GM18508 (cell line): ENCODE data around the gene ALPP.
"Not testable (repeated sequence)": the region's sequence is repeated elsewhere in the genome, so short reads cannot be mapped to it uniquely, and the experiment has no call there.

Source experiments
- ATAC-seq: cut with Tn5 transposase; IDR thresholded peaks from one replicate; pipeline ENCODE4 v1.9.1; 2021; ENCODE audit warnings: moderate number of reproducible peaks; ENCODE audit not compliant: insufficient read depth, unreplicated experiment

Gene ALPP

DNA sequence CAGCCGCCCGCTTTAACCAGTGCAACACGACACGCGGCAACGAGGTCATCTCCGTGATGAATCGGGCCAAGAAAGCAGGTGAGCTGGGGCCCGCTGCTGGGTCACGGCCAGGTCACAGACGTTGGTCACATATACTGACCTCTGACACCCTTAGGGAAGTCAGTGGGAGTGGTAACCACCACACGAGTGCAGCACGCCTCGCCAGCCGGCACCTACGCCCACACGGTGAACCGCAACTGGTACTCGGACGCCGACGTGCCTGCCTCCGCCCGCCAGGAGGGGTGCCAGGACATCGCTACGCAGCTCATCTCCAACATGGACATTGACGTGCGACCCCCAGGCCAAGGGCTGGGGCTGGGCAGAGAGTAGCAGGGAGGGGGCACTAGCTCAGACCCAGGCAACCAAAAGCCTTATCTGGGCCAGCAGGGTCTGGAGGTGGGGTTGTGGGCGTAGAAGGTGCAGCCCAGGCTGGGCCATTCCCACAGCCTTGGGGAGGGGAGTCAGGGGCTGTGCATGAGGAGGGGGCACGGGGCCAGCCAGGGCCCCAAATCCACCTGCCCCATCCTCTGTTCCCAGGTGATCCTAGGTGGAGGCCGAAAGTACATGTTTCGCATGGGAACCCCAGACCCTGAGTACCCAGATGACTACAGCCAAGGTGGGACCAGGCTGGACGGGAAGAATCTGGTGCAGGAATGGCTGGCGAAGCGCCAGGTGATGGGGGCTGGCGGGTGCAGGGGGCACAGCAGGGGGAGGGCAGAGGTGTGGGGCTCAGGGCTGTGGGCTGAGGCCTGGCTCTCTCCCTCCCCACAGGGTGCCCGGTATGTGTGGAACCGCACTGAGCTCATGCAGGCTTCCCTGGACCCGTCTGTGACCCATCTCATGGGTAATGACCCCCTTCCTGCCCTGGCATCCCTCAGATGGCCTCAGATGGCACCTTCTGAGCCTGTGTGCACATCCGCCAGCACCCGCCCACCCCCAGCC is 1.3 kb downstream of the ALPP start:
- ATAC-seq: not testable (repeated sequence)

DNA sequence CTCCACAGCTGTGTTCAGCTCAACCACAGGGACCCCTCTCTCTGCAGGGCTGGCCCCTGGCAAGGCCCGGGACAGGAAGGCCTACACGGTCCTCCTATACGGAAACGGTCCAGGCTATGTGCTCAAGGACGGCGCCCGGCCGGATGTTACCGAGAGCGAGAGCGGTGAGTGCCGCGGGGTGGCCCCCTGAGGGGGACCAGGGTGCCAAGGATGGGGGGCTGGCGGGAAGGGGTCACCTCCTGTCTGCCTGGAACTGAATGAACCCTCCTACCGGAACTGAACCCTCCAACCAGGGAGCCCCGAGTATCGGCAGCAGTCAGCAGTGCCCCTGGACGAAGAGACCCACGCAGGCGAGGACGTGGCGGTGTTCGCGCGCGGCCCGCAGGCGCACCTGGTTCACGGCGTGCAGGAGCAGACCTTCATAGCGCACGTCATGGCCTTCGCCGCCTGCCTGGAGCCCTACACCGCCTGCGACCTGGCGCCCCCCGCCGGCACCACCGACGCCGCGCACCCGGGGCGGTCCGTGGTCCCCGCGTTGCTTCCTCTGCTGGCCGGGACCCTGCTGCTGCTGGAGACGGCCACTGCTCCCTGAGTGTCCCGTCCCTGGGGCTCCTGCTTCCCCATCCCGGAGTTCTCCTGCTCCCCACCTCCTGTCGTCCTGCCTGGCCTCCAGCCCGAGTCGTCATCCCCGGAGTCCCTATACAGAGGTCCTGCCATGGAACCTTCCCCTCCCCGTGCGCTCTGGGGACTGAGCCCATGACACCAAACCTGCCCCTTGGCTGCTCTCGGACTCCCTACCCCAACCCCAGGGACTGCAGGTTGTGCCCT is 2.9 kb downstream of the ALPP start:
- ATAC-seq: not testable (repeated sequence)

DNA sequence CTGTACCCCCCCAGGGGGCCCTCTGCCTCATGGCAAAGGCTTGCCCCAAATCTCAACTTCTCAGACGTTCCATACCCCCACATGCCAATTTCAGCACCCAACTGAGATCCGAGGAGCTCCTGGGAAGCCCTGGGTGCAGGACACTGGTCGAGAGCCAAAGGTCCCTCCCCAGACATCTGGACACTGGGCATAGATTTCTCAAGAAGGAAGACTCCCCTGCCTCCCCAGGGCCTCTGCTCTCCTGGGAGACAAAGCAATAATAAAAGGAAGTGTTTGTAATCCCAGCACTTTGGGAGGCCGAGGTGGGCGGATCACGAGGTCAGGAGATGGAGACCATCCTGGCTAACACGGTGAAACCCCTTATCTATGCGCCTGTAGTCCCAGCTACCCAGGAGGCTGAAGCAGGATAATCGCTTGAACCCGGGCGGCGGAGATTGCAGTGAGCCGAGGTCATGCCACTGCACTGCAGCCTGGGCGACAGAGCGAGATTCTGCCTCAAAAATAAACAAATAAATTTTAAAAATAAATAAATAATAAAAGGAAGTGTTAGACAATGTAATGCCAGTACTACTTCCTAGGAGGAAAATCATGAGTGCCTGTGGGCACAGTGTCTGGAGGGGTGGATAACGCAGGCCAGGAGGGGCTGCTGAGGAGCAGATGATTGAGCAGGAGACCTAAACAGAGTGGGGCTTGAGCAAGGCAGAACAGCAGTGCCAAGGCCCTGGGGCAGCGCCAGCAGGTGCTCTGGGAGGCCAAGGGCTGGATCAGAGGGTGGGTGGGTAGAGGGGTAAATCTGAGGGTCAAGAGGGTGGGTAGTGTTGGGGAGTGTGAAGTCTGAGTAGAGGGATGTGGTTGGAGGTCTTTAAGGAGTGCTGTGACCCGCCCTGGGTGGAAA is 4.0 kb downstream of the ALPP start:
- no peak for ATAC-seq

DNA sequence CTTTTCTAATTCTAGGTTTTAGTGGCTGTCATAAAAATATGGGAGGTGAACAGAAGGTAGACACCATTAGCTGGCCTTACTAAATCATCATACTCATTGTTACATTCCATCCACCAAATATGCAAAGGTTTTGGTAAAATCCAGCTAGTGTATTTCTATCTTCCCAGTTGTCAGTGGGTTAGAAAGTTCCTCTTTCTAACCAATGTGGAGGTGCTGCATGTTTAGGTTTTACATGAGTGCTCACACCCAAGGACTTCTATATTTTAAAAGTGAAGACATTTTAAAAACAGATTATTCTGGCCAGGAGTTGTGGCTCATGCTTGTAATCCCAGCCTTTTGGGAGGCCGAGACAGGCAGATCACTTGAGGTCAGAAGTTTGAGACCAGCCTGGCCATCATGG is 5.9 kb downstream of the ALPP start:
- no peak for ATAC-seq

DNA sequence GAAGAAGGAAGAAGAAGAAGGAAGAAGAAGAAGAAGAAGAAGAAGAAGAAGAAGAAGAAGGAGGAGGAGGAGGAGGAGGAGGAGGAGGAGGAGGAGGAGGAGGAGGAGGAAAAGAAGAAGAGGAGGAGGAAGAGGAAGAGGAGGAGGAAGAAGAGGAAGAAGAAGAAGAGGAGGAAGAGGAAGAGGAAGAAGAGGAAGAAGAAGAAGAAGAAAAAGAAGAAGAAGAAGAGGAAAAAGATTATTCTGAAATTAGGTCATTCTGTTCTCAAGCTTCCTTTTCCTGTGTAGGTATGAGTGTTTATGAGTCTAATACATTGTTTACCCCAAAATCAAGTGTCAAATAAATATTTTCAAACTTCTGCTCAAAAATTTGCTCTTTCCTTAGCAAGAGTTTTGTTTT is 6.5 kb downstream of the ALPP start:
- not testable (repeated sequence) for ATAC-seq

DNA sequence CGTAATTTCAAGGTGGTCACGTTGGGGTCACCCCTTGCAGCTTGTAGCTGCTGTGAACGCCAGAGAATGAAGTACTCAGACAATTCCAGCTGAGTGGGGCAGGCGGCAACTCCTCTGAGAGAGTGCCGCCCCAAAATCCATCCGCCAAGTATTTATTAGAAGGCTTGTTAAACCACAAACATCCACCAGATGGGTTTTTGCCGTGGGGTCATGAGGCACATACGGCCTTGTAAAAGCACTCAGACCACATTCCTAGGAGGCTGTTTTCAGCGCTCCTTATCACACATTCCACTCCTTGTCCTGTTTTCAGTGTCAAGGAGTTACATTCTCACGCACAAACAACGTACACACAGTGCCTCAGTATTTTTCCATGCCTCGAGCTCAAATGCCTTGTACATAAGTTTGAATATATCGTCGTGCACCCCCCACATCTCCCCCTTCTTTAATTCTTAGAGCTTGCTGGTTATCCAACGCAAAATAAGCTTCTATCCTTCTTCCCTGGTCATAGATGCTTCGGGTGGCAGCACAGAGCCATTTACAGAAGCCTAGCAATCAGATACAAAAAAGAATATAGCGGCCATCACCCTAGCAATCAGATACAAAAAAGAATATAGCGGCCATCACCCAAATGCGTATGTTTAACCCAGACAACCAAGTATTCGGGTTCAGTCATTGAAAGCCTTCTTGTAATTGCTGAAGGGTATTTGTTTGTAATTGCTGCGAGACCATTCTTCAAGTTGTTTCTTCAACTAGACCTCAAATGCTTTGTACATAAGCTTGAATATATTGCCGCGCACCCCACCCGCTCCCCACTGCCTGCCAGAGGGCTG is 7.3 kb downstream of the ALPP start:
- no peak for ATAC-seq

DNA sequence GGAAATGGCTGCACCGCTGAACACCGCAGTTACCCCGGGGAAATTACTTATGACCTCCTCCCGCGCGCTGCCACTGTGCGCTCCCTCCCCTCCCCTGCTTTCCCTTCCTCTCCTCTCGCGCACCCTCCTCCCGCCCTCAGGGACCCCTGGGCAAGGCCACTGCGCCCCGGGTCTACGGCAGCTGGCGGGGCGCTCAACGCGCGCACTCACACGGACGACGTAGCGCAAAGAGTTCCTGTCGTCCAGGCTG is 7.9 kb downstream of the ALPP start:
- ATAC-seq: no peak

DNA sequence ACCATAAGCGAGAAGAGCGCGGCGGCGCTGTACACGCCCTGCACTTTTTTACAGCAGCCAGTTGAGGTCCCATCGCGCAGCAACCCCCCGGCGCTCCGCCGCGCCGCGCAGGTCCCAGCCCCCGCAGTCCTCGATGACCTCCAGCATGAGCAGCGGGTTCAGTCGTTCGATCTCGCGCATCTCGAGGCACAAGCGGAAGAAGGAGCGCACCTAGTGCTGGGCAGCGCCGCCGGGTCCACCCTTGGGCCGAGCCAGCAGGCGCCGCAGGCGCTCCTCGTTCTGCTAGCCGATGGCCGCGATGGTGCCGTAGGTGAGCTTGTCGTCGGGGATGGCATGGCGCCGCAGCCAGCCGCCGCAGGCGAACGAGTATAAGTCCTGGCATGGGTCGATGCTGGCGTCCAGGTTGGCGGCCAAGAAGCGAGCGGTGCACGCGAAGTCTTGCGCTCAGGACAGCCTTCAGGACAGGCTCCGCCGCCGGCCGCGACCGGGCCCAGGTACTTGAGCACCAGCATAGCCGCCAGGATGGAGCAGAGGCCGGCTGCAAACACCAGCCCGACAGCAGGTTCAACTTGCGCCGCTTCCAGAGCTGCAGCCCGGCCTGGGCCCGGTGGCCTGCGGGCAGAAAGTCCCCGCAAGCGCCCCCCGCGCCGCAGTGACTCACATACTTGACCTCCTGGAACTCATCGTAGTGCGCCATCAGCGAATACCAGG is 8.3 kb downstream of the ALPP start:
- ATAC-seq: no peak

DNA sequence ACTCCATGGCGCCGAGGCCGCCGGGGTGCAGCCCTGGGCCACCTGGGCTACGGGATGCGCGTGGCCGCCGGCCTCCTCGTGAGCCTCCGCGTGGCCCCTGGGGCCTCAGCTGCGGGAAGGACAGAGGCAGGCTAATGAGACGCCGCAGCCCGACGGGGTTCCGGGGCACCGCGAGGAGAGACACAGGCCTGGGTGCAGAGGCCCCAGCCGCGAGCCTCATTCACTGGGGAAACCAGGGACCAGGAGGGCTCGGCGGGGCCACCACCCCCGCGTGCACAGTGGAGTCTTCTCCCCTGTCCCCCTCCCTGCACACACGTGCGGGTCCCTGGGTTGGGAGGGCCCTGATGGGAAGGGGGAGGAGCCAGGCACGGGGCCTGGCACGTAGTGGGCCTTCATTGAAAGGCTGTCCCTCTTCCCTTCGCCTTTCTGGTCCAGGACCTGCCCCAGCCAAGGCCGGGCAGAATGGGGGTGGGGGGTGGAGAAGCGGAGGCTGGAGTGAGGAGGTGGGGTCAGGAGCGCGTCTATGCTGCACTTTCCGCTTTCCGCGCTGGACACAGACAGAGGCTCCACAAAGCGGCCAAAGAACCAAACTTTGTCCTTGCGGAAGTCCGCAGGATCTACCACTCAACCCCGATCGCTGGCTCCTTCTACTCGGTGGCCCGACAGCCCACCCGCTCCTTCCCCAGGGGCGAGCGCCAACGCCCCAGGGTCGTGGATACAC is 9.1 kb downstream of the ALPP start:
- ATAC-seq: no peak

DNA sequence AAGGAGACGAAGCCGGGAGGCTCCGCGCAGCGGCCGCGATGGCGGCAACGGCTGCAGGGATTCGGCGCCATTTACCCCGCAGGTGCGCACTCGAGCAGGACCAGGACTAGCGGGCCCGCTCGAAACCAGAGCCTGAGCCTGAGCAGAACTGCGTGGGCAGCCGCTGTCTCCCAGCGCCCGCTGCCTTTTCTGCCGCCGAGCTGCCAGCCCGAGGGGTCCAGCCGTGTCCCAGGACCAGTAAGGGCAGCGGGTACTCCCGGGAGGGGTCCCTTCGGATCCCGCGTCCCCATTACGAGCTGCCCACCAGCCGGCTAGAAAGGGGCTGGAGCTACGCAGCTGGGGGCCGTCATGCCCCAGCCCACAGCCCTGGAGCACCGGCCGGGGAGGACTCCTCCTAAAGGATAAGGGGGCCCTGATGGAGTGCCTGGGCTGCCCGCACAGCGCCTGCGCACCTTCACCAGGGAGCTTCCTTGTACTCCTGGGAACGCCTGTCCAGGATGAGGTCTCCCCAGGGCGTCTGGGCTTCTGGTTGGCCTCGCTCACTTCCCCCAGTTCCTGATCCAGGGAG is 9.9 kb downstream of the ALPP start:
- no peak for ATAC-seq

DNA sequence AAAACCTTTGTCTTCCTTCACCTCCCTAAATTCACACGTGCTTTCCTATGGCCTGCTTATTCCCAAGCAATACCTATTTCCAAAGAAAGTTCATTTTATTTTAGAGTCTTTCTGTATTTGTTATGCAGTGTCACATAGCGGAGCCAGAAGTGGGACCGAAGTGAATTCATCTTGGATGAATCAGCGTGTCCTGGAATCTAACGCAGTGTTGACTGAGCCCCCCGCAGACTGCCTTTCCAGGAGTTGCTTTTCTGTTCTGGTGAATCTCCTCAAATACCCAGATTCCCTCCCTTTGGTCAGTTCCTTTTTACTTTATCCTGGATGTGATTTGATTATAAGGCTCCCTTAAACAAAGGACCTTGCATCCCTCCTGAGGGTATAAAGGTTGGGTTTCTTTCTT is 10.8 kb downstream of the ALPP start:
- no peak for ATAC-seq

DNA sequence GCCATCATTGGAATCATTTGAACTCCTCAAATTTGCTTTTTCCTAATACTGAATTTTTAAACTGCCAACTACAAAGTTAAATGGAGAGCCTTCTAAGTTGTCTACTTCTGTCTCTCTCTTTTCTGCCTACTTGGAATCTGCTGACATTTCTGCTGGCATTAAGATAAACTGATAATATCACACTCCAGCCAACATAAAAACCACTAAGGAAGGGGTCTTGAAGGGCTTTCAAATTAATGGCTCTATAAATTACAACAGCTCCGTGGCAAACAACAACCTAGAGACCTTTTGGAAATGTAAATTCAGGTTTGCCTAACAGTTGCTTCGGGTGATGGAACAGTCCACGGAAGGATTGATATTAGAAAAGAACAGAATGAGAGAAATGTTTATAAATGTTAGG is 12.1 kb downstream of the ALPP start:
- ATAC-seq: no peak

DNA sequence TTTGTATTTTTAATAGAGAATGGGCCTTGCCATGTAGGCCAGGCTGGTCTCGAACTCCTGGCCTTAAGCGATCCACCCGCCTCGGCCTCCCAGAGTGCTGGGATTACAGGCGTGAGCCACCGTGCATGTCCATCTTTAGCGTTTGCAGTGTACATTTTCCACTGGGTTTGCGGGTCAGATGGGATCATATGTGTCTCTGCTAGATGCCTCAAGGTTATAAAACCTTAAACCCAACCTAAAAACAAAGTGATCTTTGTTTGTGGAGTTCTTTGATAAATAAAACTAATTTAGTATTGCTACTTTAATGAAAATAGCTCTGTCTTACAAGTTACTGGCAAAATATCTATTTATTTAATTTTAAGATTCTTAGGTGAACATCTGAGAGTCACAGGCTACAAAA is 15.0 kb downstream of the ALPP start:
- no peak for ATAC-seq

DNA sequence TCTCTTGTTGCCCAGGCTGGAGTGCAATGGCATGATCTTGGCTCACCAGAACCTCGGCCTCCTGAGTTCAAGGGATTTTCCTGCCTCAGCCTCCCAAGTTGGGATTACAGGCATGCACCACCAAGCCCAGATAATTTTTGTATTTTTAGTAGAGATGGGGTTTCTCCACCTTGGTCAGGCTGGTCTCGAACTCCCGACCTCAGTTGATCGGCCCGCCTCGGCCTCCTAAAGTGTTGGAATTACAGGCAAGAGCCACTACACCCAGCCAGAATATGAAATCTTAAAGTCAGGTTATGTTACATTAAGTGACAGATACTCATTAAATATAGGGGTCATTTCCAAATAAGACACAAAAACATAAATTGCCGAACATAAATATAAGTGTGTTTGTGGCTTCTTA is 15.9 kb downstream of the ALPP start:
- not testable (repeated sequence) for ATAC-seq

DNA sequence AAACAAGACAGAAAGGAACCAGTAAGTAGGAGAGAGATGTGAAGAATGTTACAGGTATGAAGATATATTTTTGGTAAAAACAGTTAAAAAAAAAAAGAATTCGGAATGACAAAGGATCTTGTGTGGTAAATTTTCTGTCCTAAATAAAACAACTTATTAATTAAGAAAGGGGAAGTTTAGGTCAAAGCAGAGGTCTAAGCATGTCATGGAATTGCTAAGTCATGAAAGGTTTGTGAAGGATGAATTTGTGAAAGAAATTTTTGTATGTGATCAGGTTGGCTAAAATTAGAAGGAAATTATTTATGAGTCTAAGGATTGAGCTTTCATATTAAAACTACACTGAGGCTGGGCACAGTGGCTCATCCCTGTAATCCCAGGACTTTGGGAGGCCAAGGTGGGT is 17.0 kb downstream of the ALPP start:
- ATAC-seq: no peak

DNA sequence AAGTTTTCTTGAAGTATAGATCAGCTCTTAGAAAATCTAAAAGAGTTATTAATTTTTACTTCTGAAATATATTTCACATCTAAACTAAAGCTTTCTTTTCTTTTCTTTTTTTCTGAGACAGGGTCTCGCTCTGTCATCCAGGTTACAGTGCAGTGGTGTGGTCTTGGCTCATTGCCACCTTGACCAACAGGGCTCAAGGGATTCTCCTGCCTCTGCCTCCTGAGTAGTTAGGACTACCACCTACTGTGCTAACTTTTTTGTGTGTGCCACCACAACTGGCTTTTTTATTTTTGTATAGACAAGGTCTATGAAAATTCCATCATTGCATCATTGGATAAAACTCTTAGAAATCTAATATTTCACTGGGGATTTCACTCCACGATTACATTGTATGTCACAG is 18.1 kb downstream of the ALPP start:
- no peak for ATAC-seq

DNA sequence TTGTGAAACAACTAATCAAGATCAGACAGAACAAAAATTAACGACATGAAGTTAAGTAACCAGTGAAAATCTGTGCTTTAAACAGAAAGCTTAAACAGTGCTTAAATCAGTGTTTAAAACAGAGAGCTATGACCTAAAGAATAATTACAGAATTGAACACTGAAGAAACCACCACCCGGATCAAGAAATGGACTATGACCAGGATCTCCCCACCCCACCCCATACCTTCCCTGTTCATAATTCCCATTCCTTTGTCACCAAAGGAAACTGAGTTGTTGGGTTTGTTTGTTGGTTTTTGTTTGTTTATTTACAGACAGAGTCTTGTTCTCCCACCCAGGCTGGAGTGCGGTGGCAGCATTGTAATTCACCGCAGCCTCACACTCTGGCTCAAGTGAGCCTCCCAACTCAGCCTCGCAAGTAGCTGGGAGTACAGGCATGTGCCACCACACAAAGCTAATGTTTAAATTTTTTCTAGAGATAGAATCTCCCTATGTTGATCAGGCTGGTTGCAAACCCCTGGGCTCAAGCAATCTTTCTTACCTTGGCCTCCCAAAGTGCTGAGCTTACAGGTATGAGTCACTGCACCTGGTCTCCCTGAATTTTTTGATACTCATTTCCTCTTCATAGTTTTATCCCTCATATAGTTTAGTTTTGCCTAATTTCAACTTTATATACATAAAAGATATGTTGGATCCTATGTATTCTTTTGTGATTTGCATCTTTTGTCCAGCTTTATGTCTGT is 19.9 kb downstream of the ALPP start:
- no peak for ATAC-seq
